Coronary artery (tissue), 2 donors: ENCODE results near the gene SCFD2.
"Not testable (repeated sequence)": the region's sequence is repeated elsewhere in the genome, so short reads cannot be mapped to it uniquely, and the experiment has no call there.

Source experiments
- DNase-seq: peaks from one replicate; pipeline ENCODE4 v3.0.0-alpha.2; 2017; ENCODE audit warnings: low spot score
- H3K27ac ChIP-seq, 2 donors: fragments of 200-600 bp; sonication (generic); one replicate each; pipeline ENCODE4 v1.5.1; 2016 to 2019
- H3K4me3 ChIP-seq: fragments of 200-600 bp; sonication (generic); 2 replicates; pipeline ENCODE4 v1.5.1; 2016; ENCODE audit warnings: mild to moderate bottlenecking, moderate library complexity
- TF ChIP-seq, protein P1 (sequence below): fragments of 200-600 bp; sonication (generic); IDR thresholded peaks from one replicate; pipeline ENCODE4 v1.5.1; 2019; ENCODE audit warnings: antibody characterized with exemption

The SCFD2 gene

GRCh38 chr4:53037892-53038291, 328.0 kb downstream of the SCFD2 start:
- Histone ChIP-seq H3K4me3 (no peak overlapping the region), H3K27ac (no peak overlapping the region)
- no peak for DNase-seq
- TF ChIP-seq, protein P1, sequence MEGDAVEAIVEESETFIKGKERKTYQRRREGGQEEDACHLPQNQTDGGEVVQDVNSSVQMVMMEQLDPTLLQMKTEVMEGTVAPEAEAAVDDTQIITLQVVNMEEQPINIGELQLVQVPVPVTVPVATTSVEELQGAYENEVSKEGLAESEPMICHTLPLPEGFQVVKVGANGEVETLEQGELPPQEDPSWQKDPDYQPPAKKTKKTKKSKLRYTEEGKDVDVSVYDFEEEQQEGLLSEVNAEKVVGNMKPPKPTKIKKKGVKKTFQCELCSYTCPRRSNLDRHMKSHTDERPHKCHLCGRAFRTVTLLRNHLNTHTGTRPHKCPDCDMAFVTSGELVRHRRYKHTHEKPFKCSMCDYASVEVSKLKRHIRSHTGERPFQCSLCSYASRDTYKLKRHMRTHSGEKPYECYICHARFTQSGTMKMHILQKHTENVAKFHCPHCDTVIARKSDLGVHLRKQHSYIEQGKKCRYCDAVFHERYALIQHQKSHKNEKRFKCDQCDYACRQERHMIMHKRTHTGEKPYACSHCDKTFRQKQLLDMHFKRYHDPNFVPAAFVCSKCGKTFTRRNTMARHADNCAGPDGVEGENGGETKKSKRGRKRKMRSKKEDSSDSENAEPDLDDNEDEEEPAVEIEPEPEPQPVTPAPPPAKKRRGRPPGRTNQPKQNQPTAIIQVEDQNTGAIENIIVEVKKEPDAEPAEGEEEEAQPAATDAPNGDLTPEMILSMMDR, result no peak

GRCh38 chr4:53032908-53033307, 333.0 kb downstream of the SCFD2 start:
- not testable (repeated sequence) for DNase-seq, H3K4me3 ChIP-seq, H3K27ac ChIP-seq

DNA sequence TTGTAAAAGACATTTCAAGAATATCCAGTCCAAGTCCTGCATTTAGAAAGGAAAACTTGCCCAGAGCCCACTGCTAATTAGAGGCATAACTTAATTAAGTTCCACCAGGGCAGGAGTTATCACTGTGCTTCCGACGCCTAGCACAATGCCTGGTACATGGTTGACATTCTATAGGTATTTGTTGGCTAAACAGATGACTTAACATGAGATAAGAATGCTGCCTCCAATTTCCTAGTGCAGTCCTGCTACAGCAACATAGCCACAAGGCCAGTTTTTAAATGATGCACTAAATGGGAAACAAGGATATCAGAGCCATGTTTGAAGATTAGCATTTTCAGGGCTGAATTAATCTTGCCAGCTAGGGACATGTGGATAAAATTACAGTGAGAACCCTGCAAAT, 339.6 kb downstream of the SCFD2 start:
- H3K27ac ChIP-seq, result no peak overlapping the region
- no peak overlapping the region for H3K4me3 ChIP-seq
- TF ChIP-seq, protein P1, result no peak
- no peak for DNase-seq

- TF ChIP-seq, protein P1, result no peak
- no peak for DNase-seq
- no peak overlapping the region for H3K27ac ChIP-seq
- no peak overlapping the region for H3K4me3 ChIP-seq
Measured at GRCh38 chr4:53023677-53024299, 342.1 kb downstream of the SCFD2 start.

DNA sequence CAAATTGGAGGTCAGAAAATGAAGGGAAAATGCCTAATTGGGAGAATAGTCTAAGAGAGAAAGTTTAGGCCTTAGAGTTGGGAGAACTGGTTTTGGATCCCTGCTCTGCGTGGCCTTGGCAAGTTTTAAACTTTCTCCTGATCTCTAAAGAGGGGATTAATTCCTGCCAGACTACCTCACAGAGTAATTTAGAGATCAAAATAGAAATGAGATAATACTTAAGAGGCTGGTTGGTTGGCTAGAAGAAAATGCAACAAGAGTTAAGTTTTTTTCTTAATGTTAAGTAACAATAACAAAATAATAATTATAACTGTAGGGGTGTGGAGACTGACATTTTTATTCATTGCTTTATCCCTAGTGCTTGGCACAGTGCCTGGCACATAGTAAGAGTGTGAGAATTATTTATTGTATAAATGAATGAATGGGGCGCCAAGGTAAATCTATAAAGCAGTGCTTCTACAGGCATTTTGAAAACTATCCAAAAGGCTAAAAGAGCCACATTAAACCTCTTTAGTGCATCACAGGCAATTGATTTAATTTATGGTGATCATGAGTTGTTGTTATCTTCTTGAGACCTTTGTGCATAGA, 343.3 kb downstream of the SCFD2 start:
- no peak for DNase-seq
- Histone ChIP-seq H3K4me3 (no peak overlapping the region), H3K27ac (peak overlapping the region; percentile 52 to 77)
- TF ChIP-seq, protein P1, result no peak

GRCh38 chr4:53021754-53022512, 343.9 kb downstream of the SCFD2 start:
- TF ChIP-seq, protein P1, result no peak
- no peak for DNase-seq
- Histone ChIP-seq H3K4me3 (no peak overlapping the region), H3K27ac (peak overlapping the region; percentile 52 to 77)

DNA sequence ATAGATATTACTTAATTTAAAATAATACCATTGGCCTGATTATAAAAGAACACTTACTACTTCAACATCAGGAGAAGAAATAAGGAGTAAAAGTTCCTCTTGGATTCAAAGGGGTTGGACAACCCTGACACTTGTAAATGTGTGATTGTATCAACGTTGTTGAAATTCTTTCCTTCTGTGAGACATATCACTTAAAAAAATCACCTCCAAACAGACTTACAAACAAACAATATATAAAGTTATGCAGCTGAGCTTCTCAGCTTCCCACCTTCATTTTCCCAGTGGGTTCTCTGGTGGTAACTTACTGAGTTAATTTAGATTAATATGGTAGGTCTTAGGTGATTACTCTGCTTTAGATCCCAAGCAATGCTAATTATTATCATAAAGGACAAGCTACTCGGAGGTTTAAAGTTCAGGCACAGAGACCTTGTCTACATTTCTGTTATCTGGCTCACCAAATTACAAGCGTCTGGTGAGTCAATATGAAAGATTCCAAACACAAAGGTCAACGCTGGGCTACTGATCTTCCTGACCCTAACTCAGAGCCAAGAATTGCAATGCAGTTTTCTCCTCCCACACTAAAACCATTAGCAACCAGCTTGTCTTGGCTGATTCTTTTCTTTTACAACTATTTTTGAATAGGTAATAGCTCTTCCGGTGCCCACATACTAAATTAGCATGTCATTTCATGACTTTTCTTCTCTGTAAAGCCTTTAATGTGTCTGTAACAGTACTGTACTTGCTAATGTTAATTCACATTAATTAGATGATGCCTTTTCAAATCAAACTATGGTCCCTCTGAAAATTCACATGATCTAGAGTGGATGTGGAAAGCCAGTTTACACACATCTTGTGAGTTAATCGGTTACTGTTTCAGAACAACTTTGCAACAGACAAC, 346.1 kb downstream of the SCFD2 start:
- H3K27ac ChIP-seq, result peak overlapping the region in 1 of 2 donors; percentile 63
- DNase-seq, result no peak
- TF ChIP-seq, protein P1, result no peak
- H3K4me3 ChIP-seq, result no peak overlapping the region
